Colonic mucosa (tissue), 4 donors: ENCODE data around the gene HPS4. TPM values are rescaled to one million over a fixed set of nuclear protein-coding genes. Genes with fewer than 3 reads are reported as not detected.

ENCODE experiments used
- DNase-seq: peaks from one replicate; pipeline ENCODE4 v3.0.0-alpha.2; 2020
- H3K27ac ChIP-seq: fragments of 200-600 bp; one replicate; pipeline ENCODE4 v1.8.0; 2021
- H3K27me3 ChIP-seq: fragments of 200-600 bp; one replicate; pipeline ENCODE4 v1.8.0; 2021
- H3K36me3 ChIP-seq: fragments of 200-600 bp; one replicate; pipeline ENCODE4 v1.8.0; 2021
- H3K4me1 ChIP-seq: fragments of 200-600 bp; one replicate; pipeline ENCODE4 v1.8.0; 2021; ENCODE audit warnings: mild to moderate bottlenecking
- H3K4me3 ChIP-seq: fragments of 200-600 bp; one replicate; pipeline ENCODE4 v1.8.0; 2021
- H3K9ac ChIP-seq, 2 donors: one replicate each; pipeline ENCODE4 v1.7.0; 2013; ENCODE audit warnings: control low read depth in 2 of 2, low read depth in 2 of 2, low read length in 2 of 2
- H3K9me3 ChIP-seq: fragments of 200-600 bp; one replicate; pipeline ENCODE4 v1.8.0; 2021
- CTCF ChIP-seq: fragments of 200-600 bp; IDR thresholded peaks from one replicate; pipeline ENCODE4 v1.8.0; 2022; ENCODE audit warnings: antibody characterized with exemption, mild to moderate bottlenecking
- intact Hi-C: fragments of 100-400 bp; cut with DNase I; formaldehyde crosslinking; loops from one replicate; pipeline ENCODE4 v1.14.1; 2022
- total RNA-seq, 2 donors: library from RNA; stranded (reverse); fragmentation: NEBNext Ultra II Directional in 1 of 2; extraction: Animal tissue kit (Norgen Biotek cat#: 25700) in 1 of 2; gene quantifications; one replicate each; pipeline ENCODE4 v1.2.1, GENCODE V29; 2021
- donor health status: healthy.
- donor health status: DM: no; HTN: no; CAD: no.
- donor health status: DM: no; HTN: no; CAD: no.

The HPS4 gene
- total RNA-seq, 2 donors from 2014 or later = 23.8 to 26.3 TPM

- Histone ChIP-seq H3K4me1 (no peaks in the 10 kb centered on the region), H3K4me3 (no peak overlapping the region), H3K27me3 (no peaks in the 10 kb centered on the region), H3K36me3 (no peaks in the 10 kb centered on the region), H3K9ac (no peak overlapping the region), H3K27ac (no peak overlapping the region), H3K9me3 (no peaks in the 10 kb centered on the region)
- intact Hi-C loops = no loop called here
- no peak for DNase-seq
- TF ChIP-seq CTCF = no peak
Measured at GRCh38 chr22:26448334-26448733, 35.2 kb downstream of the HPS4 start.

- no peak for TF ChIP-seq CTCF
- Histone ChIP-seq H3K27me3 (no peaks in the 10 kb centered on the region), H3K9me3 (no peaks in the 10 kb centered on the region), H3K4me1 (no peaks in the 10 kb centered on the region), H3K36me3 (no peaks in the 10 kb centered on the region), H3K9ac (no peak overlapping the region), H3K27ac (no peak overlapping the region), H3K4me3 (no peak overlapping the region)
- DNase-seq = no peak
- intact Hi-C loops = no loop called here
Measured at GRCh38 chr22:26447584-26448329, 35.8 kb downstream of the HPS4 start.

- no peak for DNase-seq
- Histone ChIP-seq H3K27me3 (no peaks in the 10 kb centered on the region), H3K9me3 (no peaks in the 10 kb centered on the region), H3K4me3 (no peak overlapping the region), H3K9ac (no peak overlapping the region), H3K36me3 (no peaks in the 10 kb centered on the region), H3K27ac (no peak overlapping the region), H3K4me1 (no peaks in the 10 kb centered on the region)
- no peak for TF ChIP-seq CTCF
- intact Hi-C loops = no loop called here
Measured at GRCh38 chr22:26446808-26447515, 36.6 kb downstream of the HPS4 start.

DNA sequence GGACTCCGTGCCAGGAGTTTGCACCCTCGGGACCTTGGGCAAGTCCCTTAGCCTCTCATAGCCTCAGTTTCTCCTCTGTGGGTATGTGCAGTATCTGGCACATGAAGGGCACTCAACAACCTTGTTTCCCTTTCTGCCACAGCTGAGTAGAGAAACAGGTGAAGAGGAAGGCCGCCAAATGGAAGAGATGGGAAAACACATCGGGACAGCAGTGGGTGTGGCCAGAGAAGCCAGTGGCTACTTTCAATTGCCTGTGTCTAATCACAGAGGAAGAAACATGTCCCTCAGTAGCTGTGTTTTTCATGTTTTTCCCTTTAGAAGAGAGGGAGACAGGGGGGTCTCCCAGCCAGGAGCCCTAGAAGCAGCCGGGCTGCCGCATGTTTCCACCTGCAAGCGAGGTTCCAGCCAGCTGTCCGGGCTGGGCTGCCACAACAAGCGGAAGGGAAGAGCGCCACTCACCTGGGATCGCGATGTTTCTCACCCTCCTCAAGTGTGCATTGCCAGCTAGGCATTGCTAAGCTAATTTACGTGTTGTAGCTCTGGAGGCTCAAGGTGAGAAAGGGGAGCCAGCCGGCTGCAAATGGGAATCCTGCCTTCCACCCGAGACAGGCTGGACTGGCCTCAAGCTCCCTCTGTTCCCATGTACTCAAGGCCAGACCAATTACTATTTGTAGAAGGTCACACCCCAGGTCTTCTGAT, 37.9 kb downstream of the HPS4 start:
- Histone ChIP-seq H3K9ac (no peak overlapping the region), H3K36me3 (no peaks in the 10 kb centered on the region), H3K9me3 (no peaks in the 10 kb centered on the region), H3K27ac (no peak overlapping the region), H3K4me1 (no peaks in the 10 kb centered on the region), H3K4me3 (no peak overlapping the region), H3K27me3 (no peaks in the 10 kb centered on the region)
- no peak for DNase-seq
- TF ChIP-seq CTCF = no peak
- intact Hi-C loops = no loop called here

- Histone ChIP-seq H3K27ac (no peak overlapping the region), H3K36me3 (no peaks in the 10 kb centered on the region), H3K9me3 (no peaks in the 10 kb centered on the region), H3K4me3 (no peak overlapping the region), H3K4me1 (no peaks in the 10 kb centered on the region), H3K27me3 (no peaks in the 10 kb centered on the region), H3K9ac (no peak overlapping the region)
- intact Hi-C loops = no loop called here
- no peak for DNase-seq
- no peak for TF ChIP-seq CTCF
Measured at GRCh38 chr22:26444777-26445176, 38.8 kb downstream of the HPS4 start.
